GM18505 (cell line): ENCODE measurements around the gene PLIN5.

ENCODE experiments used
- ATAC-seq: cut with Tn5 transposase; IDR thresholded peaks from one replicate; pipeline ENCODE4 v1.9.1; 2021; ENCODE audit not compliant: unreplicated experiment
- POLR2A ChIP-seq: IDR thresholded peaks from 4 replicates; pipeline ENCODE4 v1.6.1; 2011; ENCODE audit warnings: borderline replicate concordance; ENCODE audit not compliant: insufficient read depth, insufficient read length; ENCODE audit errors: extremely low read depth

The PLIN5 gene

DNA sequence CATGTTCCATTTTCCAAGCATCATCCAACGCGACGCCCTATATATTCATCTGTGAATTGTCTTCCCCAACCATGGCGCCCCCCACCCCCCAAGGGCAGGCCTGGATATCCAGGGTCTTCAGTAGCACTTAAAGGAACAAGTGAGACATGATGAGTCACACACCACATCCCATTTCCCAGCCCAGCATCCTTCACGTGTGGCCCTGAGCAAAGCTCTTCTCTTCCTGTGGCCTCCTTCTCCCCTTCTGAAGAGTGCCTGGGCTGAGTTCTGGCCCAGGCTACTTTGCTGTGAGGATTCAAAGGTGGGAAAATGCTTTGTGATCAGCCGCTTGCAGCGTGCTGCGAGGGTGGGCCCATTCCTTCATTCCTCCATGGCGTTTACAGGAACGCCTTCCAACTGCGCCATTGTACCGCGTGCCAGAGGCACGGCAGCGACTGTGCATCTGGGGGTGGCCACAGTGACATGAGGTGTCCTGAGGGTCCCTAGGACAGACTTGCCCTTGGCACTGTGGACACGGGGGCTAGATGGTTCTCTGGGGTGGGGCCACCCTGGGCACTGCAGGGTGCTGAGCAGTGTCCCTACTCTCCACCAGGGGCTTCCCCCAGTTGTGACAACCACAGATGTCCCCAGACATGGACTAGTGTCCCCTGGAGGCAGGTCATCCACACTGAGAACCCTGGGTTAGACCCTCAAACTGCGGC is 28.4 kb downstream of the PLIN5 start:
- no peak for TF ChIP-seq POLR2A
- no peak for ATAC-seq

- ATAC-seq, result no peak
Measured at GRCh38 chr19:4505570-4506448, 29.2 kb downstream of the PLIN5 start.

GRCh38 chr19:4504891-4505569 is 30.0 kb downstream of the PLIN5 start:
- no peak for TF ChIP-seq POLR2A
- no peak for ATAC-seq

More at GRCh38 chr19:4505570-4506448, 29.2 kb downstream of the PLIN5 start:
- TF ChIP-seq POLR2A, result no peak

GRCh38 chr19:4504297-4504701 is 30.7 kb downstream of the PLIN5 start:
- TF ChIP-seq POLR2A, result no peak
- ATAC-seq, result no peak

DNA sequence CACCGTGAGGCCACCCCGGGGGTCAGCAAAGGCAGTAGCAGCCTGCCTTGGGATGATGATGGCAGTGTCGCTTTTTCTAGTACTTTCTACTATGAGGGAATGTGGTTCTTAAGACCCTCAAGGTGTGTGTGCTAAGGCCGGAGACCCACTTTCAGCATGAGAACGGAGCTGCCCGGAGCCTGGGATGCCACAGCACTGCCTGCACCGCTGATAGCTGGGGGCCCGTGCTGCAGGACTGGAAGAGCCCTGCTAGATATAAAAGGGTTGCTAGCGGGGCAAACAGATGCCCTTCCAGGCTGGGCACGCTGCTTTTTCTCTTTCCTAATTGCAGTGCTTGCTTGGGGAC is 31.2 kb downstream of the PLIN5 start:
- no peak for TF ChIP-seq POLR2A
- ATAC-seq, result no peak

- TF ChIP-seq POLR2A, result no peak
Measured at GRCh38 chr19:4503132-4503824, 31.7 kb downstream of the PLIN5 start.

GRCh38 chr19:4502282-4503131 is 32.5 kb downstream of the PLIN5 start:
- no peak for ATAC-seq
- no peak for TF ChIP-seq POLR2A

More at GRCh38 chr19:4503132-4503824, 31.7 kb downstream of the PLIN5 start:
- ATAC-seq, result no peak

DNA sequence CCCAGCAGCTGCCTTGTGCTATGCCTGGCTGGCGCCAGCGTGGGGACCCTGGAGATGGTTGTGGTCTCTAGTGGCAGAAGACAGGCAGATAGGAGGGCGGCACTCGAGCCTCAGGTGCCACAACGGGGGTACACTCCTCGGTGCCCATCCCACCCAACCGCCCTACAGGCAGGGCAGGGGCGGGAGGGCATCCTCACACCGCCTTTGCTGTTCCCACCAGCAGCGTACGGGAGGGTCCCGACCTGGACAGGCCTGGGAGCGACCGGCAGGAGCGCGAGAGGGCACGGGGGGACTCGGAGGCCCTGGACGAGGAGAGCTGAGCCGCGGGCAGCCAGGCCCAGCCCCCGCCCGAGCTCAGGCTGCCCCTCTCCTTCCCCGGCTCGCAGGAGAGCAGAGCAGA is 33.3 kb downstream of the PLIN5 start:
- TF ChIP-seq POLR2A, result no peak

GRCh38 chr19:4500841-4501591 is 34.0 kb downstream of the PLIN5 start:
- no peak for TF ChIP-seq POLR2A
- ATAC-seq, result no peak

More for the DNA sequence above, 33.3 kb downstream of the PLIN5 start:
- no peak for ATAC-seq

GRCh38 chr19:4499855-4500254 is 35.2 kb downstream of the PLIN5 start:
- no peak for ATAC-seq
- no peak for TF ChIP-seq POLR2A

DNA sequence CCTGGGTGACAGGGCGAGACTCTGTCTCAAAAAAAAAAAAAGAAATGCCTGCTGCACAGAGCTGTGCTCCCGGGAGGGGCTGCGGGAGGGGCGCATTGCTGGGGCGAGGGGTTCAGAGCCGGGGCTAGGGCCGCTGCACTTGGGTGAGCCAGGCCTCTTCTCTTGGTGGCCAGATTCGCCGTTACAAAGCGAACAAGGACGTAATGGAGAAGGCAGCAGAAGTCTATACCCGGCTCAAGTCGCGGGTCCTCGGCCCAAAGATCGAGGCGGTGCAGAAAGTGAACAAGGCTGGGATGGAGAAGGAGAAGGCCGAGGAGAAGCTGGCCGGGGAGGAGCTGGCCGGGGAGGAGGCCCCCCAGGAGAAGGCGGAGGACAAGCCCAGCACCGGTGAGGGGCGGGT is 35.7 kb downstream of the PLIN5 start:
- ATAC-seq, result no peak
- no peak for TF ChIP-seq POLR2A
